Measurements from ENCODE around the gene G6PC3.

The G6PC3 gene

GRCh38 chr17:44086364-44087311, 16.1 kb downstream of the G6PC3 start:
- DNase-seq (ENCODE audit: insufficient read length) (no peak), FAIRE-seq (no peak)
- TF ChIP-seq POLR2A (IDR thresholded peaks at IDR 0.05; ENCODE audit: low read depth, low read length) (no peak), POLR2AphosphoS5 (IDR thresholded peaks at IDR 0.05; ENCODE audit: low read depth, low read length) (no peak), TAF1 (IDR thresholded peaks at IDR 0.05; ENCODE audit: borderline replicate concordance, low read depth, low read length) (no peak)

- FAIRE-seq (no peak), DNase-seq (ENCODE audit: insufficient read length) (no peak)
- no peak for TF ChIP-seq TAF1 (IDR thresholded peaks at IDR 0.05; ENCODE audit: borderline replicate concordance, low read depth, low read length)
- TF ChIP-seq POLR2AphosphoS5 (IDR thresholded peaks at IDR 0.05; ENCODE audit: low read depth, low read length) = no peak
- no peak for TF ChIP-seq POLR2A (IDR thresholded peaks at IDR 0.05; ENCODE audit: low read depth, low read length)
These were observed 16.8 kb downstream of the G6PC3 start for GRCh38 chr17:44087319-44087718.

DNA sequence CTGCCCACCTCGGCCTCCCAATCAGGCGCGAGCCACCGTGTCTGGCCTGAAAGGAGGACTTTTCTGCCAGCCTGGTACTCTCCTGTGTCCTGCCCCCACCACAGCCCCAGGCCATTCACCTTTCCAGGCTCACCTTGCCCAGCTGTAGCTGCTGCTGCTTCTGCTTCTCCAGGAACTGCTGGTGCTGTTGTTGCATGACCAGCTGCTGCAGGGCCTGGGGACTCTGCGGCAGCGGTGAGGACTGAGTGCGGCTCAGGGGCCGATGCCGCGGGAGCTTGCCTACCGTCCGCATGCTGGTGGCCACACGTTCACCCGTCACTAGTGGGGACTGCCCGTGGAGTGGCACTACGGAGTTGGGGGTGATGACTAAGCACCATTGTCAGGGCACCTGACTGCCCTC, 17.7 kb downstream of the G6PC3 start:
- TF ChIP-seq TAF1 (IDR thresholded peaks at IDR 0.05; ENCODE audit: borderline replicate concordance, low read depth, low read length) (no peak), POLR2A (IDR thresholded peaks at IDR 0.05; ENCODE audit: low read depth, low read length) (no peak), POLR2AphosphoS5 (IDR thresholded peaks at IDR 0.05; ENCODE audit: low read depth, low read length) (no peak)
- no peak for FAIRE-seq
- no peak for DNase-seq (ENCODE audit: insufficient read length)

- TF ChIP-seq POLR2A (IDR thresholded peaks at IDR 0.05; ENCODE audit: low read depth, low read length) = no peak
- no peak for TF ChIP-seq POLR2AphosphoS5 (IDR thresholded peaks at IDR 0.05; ENCODE audit: low read depth, low read length)
- no peak for TF ChIP-seq TAF1 (IDR thresholded peaks at IDR 0.05; ENCODE audit: borderline replicate concordance, low read depth, low read length)
- DNase-seq (ENCODE audit: insufficient read length) (no peak), FAIRE-seq (no peak)
These were observed 20.9 kb downstream of the G6PC3 start for GRCh38 chr17:44091200-44091997.

- TF ChIP-seq POLR2AphosphoS5 (IDR thresholded peaks at IDR 0.05; ENCODE audit: low read depth, low read length) (no peak), POLR2A (IDR thresholded peaks at IDR 0.05; ENCODE audit: low read depth, low read length) (no peak), TAF1 (IDR thresholded peaks at IDR 0.05; ENCODE audit: borderline replicate concordance, low read depth, low read length) (no peak)
- no peak for DNase-seq (ENCODE audit: insufficient read length)
- no peak for FAIRE-seq
These were observed 21.5 kb downstream of the G6PC3 start for GRCh38 chr17:44092051-44092450.

DNA sequence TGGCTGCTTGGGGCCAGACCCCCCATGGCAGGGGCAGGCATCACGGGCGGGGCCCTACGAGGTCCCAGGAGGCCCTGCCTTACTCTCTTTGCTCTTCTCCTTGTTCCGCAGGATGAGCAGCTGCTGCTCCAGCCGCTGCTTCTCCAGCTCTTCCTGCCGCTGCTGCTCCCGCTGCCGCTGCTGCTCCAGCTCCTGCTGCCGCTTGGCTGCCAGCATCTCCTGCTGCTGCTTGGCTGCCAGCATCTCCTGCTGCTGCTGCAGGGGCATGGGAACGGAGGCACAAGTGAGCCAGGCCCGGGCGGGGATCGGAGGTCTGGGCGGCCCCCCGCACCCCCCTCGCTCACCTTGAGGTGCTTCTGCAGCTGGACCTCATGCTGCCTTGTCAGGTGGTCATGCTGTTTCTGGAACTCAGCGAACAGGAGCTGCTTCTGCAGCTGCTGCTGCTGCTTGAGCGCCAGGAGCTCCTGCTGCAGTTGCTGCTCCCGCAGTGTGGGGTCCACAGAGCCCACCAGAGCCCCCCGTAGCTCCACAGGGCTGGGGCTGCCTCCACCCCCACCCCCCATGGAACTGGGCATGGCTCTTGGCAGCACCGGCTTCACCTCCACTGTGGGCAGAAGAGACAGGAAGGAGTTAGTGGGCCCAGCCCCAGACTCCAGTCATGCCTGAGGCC, 22.8 kb downstream of the G6PC3 start:
- FAIRE-seq (no peak), DNase-seq (ENCODE audit: insufficient read length) (no peak)
- TF ChIP-seq POLR2AphosphoS5 (IDR thresholded peaks at IDR 0.05; ENCODE audit: low read depth, low read length) (no peak), POLR2A (IDR thresholded peaks at IDR 0.05; ENCODE audit: low read depth, low read length) (no peak), TAF1 (IDR thresholded peaks at IDR 0.05; ENCODE audit: borderline replicate concordance, low read depth, low read length) (no peak)

DNA sequence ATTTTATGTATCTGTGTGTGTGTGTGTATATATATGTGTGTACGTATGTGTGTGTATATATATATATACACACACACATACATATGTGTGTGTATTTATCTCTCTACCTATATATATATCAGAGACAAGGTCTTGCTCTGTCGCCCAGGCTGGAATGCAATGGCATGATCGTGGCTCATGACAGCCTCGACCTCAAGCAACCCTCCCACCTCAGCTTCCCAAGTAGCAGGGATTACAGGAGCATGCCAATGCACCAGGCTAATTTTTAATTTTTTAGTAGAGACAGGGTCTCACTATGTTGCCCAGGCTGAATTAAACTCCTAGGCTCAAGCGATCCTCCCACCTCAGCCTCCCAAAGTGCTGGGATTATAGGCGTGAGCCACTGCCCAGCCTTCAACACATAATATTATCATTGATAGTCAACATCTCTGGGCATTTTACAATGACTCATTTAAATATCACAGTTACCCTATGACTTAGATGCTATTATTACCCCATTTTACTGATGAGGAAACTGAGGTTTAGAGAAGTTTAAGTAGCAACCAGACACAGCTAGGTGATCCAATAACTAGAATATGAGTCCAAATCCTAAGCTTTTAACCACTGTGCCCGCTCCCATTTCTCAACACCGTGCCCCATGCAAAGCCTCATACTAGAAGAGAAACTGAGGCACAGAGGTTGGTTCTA, 24.3 kb downstream of the G6PC3 start:
- no peak for DNase-seq (ENCODE audit: insufficient read length)
- TF ChIP-seq TAF1 (IDR thresholded peaks at IDR 0.05; ENCODE audit: borderline replicate concordance, low read depth, low read length) (no peak), POLR2AphosphoS5 (IDR thresholded peaks at IDR 0.05; ENCODE audit: low read depth, low read length) (no peak), POLR2A (IDR thresholded peaks at IDR 0.05; ENCODE audit: low read depth, low read length) (no peak)
- no peak for FAIRE-seq

- no peak for TF ChIP-seq TAF1 (IDR thresholded peaks at IDR 0.05; ENCODE audit: borderline replicate concordance, low read depth, low read length)
- no peak for TF ChIP-seq POLR2A (IDR thresholded peaks at IDR 0.05; ENCODE audit: low read depth, low read length)
- no peak for TF ChIP-seq POLR2AphosphoS5 (IDR thresholded peaks at IDR 0.05; ENCODE audit: low read depth, low read length)
- DNase-seq (ENCODE audit: insufficient read length) (no peak), FAIRE-seq (no peak)
These were observed 24.8 kb downstream of the G6PC3 start for GRCh38 chr17:44095388-44095646.

- DNase-seq (ENCODE audit: insufficient read length) (no peak), FAIRE-seq (no peak)
- TF ChIP-seq POLR2A (IDR thresholded peaks at IDR 0.05; ENCODE audit: low read depth, low read length) = no peak
- TF ChIP-seq POLR2AphosphoS5 (IDR thresholded peaks at IDR 0.05; ENCODE audit: low read depth, low read length) = no peak
- TF ChIP-seq TAF1 (IDR thresholded peaks at IDR 0.05; ENCODE audit: borderline replicate concordance, low read depth, low read length) = no peak
These were observed 25.3 kb downstream of the G6PC3 start for GRCh38 chr17:44095647-44096496.
